ENCODE data around the gene IGDCC3.

GRCh38 chr15:65342493-65342892 lies 35.3 kb downstream of the IGDCC3 start:
- TF ChIP-seq CTCF (IDR thresholded peaks at IDR 0.05) (no peak), POLR2A (IDR thresholded peaks at IDR 0.05) (no peak)

All from body of pancreas (tissue), 4 donors.